ENCODE measurements around the gene GSTM4. TPM values are rescaled to one million over a fixed set of nuclear protein-coding genes. Genes with fewer than 3 reads are reported as not detected.
"Not testable (repeated sequence)": the region's sequence is repeated elsewhere in the genome, so short reads cannot be mapped to it uniquely, and the experiment has no call there.

GSTM4 gene
- total RNA-seq, 1 experiment from 2014 or later: 18.8 TPM

- peaks cover 6% of the 10 kb centered on the region; the same call in 1 of the 2 replicates for H3K36me3 ChIP-seq
- no peak overlapping the region for H3K4me3 ChIP-seq
- no peaks in the 10 kb centered on the region for H3K27me3 ChIP-seq (replicated peaks)
- no peak overlapping the region for H3K27ac ChIP-seq
- DNase-seq (ENCODE audit: low read depth in 1 of 2, low spot score in 2 of 2): no peak
- H3K9me3 ChIP-seq (replicated peaks): no peaks in the 10 kb centered on the region
- peaks cover 17% of the 10 kb centered on the region for H3K4me1 ChIP-seq (replicated peaks)
These were observed 2.7 kb downstream of the GSTM4 start for GRCh38 chr1:109658533-109659042.

GRCh38 chr1:109659145-109659544 is 3.2 kb downstream of the GSTM4 start:
- no peak for DNase-seq (ENCODE audit: low read depth in 1 of 2, low spot score in 2 of 2)
- H3K27me3 ChIP-seq (replicated peaks): no peaks in the 10 kb centered on the region
- H3K36me3 ChIP-seq: peaks cover 6% of the 10 kb centered on the region; the same call in 1 of the 2 replicates
- no peak overlapping the region for H3K27ac ChIP-seq
- no peak overlapping the region for H3K4me3 ChIP-seq
- no peaks in the 10 kb centered on the region for H3K9me3 ChIP-seq (replicated peaks)
- peaks cover 21% of the 10 kb centered on the region for H3K4me1 ChIP-seq (replicated peaks)

GRCh38 chr1:109659997-109660690 is 4.2 kb downstream of the GSTM4 start:
- Histone ChIP-seq H3K4me1 (replicated peaks) (peaks cover 17% of the 10 kb centered on the region), H3K27me3 (replicated peaks) (no peaks in the 10 kb centered on the region), H3K9me3 (replicated peaks) (no peaks in the 10 kb centered on the region), H3K27ac (no peak overlapping the region), H3K36me3 (peaks cover 6% of the 10 kb centered on the region; the same call in 1 of the 2 replicates), H3K4me3 (no peak overlapping the region)
- DNase-seq (ENCODE audit: low read depth in 1 of 2, low spot score in 2 of 2): no peak

GRCh38 chr1:109660691-109661026 is 4.8 kb downstream of the GSTM4 start:
- H3K9me3 ChIP-seq (replicated peaks); H3K27me3 ChIP-seq (replicated peaks); H3K27ac ChIP-seq; H3K36me3 ChIP-seq; DNase-seq (ENCODE audit: low read depth in 1 of 2, low spot score in 2 of 2); H3K4me3 ChIP-seq: not testable (repeated sequence)
- peaks cover 12% of the 10 kb centered on the region for H3K4me1 ChIP-seq (replicated peaks)

GRCh38 chr1:109661391-109661790 is 5.5 kb downstream of the GSTM4 start:
- no peak overlapping the region for H3K27ac ChIP-seq
- peaks cover 6% of the 10 kb centered on the region; the same call in 1 of the 2 replicates for H3K36me3 ChIP-seq
- no peak for DNase-seq (ENCODE audit: low read depth in 1 of 2, low spot score in 2 of 2)
- H3K4me3 ChIP-seq: no peak overlapping the region
- no peaks in the 10 kb centered on the region for H3K9me3 ChIP-seq (replicated peaks)
- no peaks in the 10 kb centered on the region for H3K27me3 ChIP-seq (replicated peaks)
- peaks cover 8% of the 10 kb centered on the region for H3K4me1 ChIP-seq (replicated peaks)

- H3K36me3 ChIP-seq: 0 out of 2 replicates have a peak, but pooled peaks cover 6% of the 10 kb centered on the region
- no peak for DNase-seq (ENCODE audit: low read depth in 1 of 2, low spot score in 2 of 2)
- H3K9me3 ChIP-seq (replicated peaks): no peaks in the 10 kb centered on the region
- H3K4me3 ChIP-seq: no peak overlapping the region
- H3K27me3 ChIP-seq (replicated peaks): no peaks in the 10 kb centered on the region
- no peak overlapping the region for H3K27ac ChIP-seq
- H3K4me1 ChIP-seq (replicated peaks): peaks cover 14% of the 10 kb centered on the region
These were observed 8.8 kb downstream of the GSTM4 start for GRCh38 chr1:109664671-109665070.

- no peaks in the 10 kb centered on the region for H3K27me3 ChIP-seq (replicated peaks)
- DNase-seq (ENCODE audit: low read depth in 1 of 2, low spot score in 2 of 2): peak; percentile 68 to 90
- H3K27ac ChIP-seq: no peak within 1 kb of the TSS
- H3K4me3 ChIP-seq: peak within 1 kb of the TSS; percentile 32
- H3K4me1 ChIP-seq (replicated peaks): peaks cover 14% of the 10 kb centered on the region
- H3K9me3 ChIP-seq (replicated peaks): no peaks in the 10 kb centered on the region
- no peaks in the 10 kb centered on the region for H3K36me3 ChIP-seq
These were observed 11.7 kb downstream of the GSTM4 start, which contains the start of gene GSTM2 for GRCh38 chr1:109667452-109668122. Gene GSTM2, plus strand, starts transcription at chr1:109668057. Its CDS starts 59 bp downstream, at chr1:109668116.

GRCh38 chr1:109668123-109668775 is 12.3 kb downstream of the GSTM4 start:
- Histone ChIP-seq H3K4me3 (peak overlapping the region; percentile 32), H3K9me3 (replicated peaks) (no peaks in the 10 kb centered on the region), H3K27me3 (replicated peaks) (no peaks in the 10 kb centered on the region), H3K27ac (no peak overlapping the region), H3K4me1 (replicated peaks) (peaks cover 14% of the 10 kb centered on the region), H3K36me3 (no peaks in the 10 kb centered on the region)
- DNase-seq (ENCODE audit: low read depth in 1 of 2, low spot score in 2 of 2): peak in 1 of 2 experiments; percentile 41

GRCh38 chr1:109669246-109669948 is 13.5 kb downstream of the GSTM4 start:
- Histone ChIP-seq H3K27ac (no peak overlapping the region), H3K36me3 (no peaks in the 10 kb centered on the region), H3K4me1 (replicated peaks) (peaks cover 9% of the 10 kb centered on the region), H3K4me3 (no peak overlapping the region), H3K27me3 (replicated peaks) (no peaks in the 10 kb centered on the region), H3K9me3 (replicated peaks) (no peaks in the 10 kb centered on the region)
- DNase-seq (ENCODE audit: low read depth in 1 of 2, low spot score in 2 of 2): peak in 1 of 2 experiments; percentile 32

- not testable (repeated sequence) for H3K27ac ChIP-seq; H3K4me1 ChIP-seq (replicated peaks); H3K9me3 ChIP-seq (replicated peaks); H3K4me3 ChIP-seq; DNase-seq (ENCODE audit: low read depth in 1 of 2, low spot score in 2 of 2); H3K27me3 ChIP-seq (replicated peaks); H3K36me3 ChIP-seq
These were observed 14.0 kb downstream of the GSTM4 start for GRCh38 chr1:109669949-109670302.

- peaks cover 9% of the 10 kb centered on the region for H3K4me1 ChIP-seq (replicated peaks)
- no peak overlapping the region for H3K4me3 ChIP-seq
- no peaks in the 10 kb centered on the region for H3K36me3 ChIP-seq
- no peak for DNase-seq (ENCODE audit: low read depth in 1 of 2, low spot score in 2 of 2)
- H3K9me3 ChIP-seq (replicated peaks): no peaks in the 10 kb centered on the region
- H3K27ac ChIP-seq: no peak overlapping the region
- no peaks in the 10 kb centered on the region for H3K27me3 ChIP-seq (replicated peaks)
These were observed 15.2 kb downstream of the GSTM4 start for GRCh38 chr1:109671067-109671466.

GRCh38 chr1:109673861-109674260 is 18.0 kb downstream of the GSTM4 start:
- not testable (repeated sequence) for H3K36me3 ChIP-seq; H3K4me1 ChIP-seq (replicated peaks); H3K27ac ChIP-seq; H3K9me3 ChIP-seq (replicated peaks); H3K27me3 ChIP-seq (replicated peaks); H3K4me3 ChIP-seq; DNase-seq (ENCODE audit: low read depth in 1 of 2, low spot score in 2 of 2)

GRCh38 chr1:109676683-109677381 is 20.9 kb downstream of the GSTM4 start:
- H3K36me3 ChIP-seq; H3K4me1 ChIP-seq (replicated peaks); H3K4me3 ChIP-seq; H3K9me3 ChIP-seq (replicated peaks); H3K27ac ChIP-seq; H3K27me3 ChIP-seq (replicated peaks); DNase-seq (ENCODE audit: low read depth in 1 of 2, low spot score in 2 of 2): not testable (repeated sequence)
